T-cell (primary cell): ENCODE data around the gene NAA60. TPM values are rescaled to one million over a fixed set of nuclear protein-coding genes. Genes with fewer than 3 reads are reported as not detected.
"Not testable (repeated sequence)": the region's sequence is repeated elsewhere in the genome, so short reads cannot be mapped to it uniquely, and the experiment has no call there.

Experiments
- ATAC-seq, 4 experiments: fragments of 200-7000 bp in 3 of 4; fragments of 150-1000 bp in 1 of 4; cut with Tn5 transposase; replicated peaks in 1 of 4; 1 replicate in 3 of 4; 2 replicates in 1 of 4; pipeline ENCODE4 v1.10.0; 2021; ENCODE audit warnings: moderate library complexity in 3 of 4, mild to moderate bottlenecking in 2 of 4, moderate number of reproducible peaks in 1 of 4
- CTCF ChIA-PET, 2 donors: fragments of 300-600 bp; sonication (Branson Sonifier 250); formaldehyde crosslinking; loops; one replicate each; lab custom pipeline; 2022; ENCODE audit warnings: antibody characterized with exemption in 2 of 2; lab: Charles Lee
- POLR2A ChIA-PET, 2 donors: fragments of 300-600 bp; sonication (Branson Sonifier 250); formaldehyde crosslinking; loops; one replicate each; lab custom pipeline; 2022; ENCODE audit warnings: antibody characterized with exemption in 2 of 2; lab: Charles Lee
- DNase-seq, 35 experiments: peaks; one replicate each; pipeline versions ENCODE4 v3.0.0 to v3.0.0-alpha.2; 2013 to 2023
- H3K27ac ChIP-seq: one replicate; pipeline ENCODE4 v1.5.1; 2013; ENCODE audit warnings: low read length
- H3K27me3 ChIP-seq, 2 experiments: replicated peaks in 1 of 2; 1 replicate in 1 of 2; 2 replicates in 1 of 2; pipeline versions ENCODE4 v1.6.1 to v1.7.0; 2013; ENCODE audit warnings: low read length in 1 of 2, mixed read lengths in 1 of 2; ENCODE audit not compliant: control insufficient read depth in 2 of 2, insufficient read depth in 2 of 2; ENCODE audit errors: extremely low read depth in 1 of 2
- H3K36me3 ChIP-seq, 2 donors: 1 replicate in 1 of 2; 2 replicates in 1 of 2; pipeline versions ENCODE4 v1.6.1 to v1.7.0; 2013; ENCODE audit warnings: low read length in 1 of 2; ENCODE audit not compliant: control insufficient read depth in 2 of 2, insufficient read depth in 1 of 2; ENCODE audit errors: extremely low read depth in 1 of 2
- H3K4me1 ChIP-seq, 2 experiments: 1 replicate in 1 of 2; 2 replicates in 1 of 2; pipeline versions ENCODE4 v1.6.1 to v1.7.0; 2013; ENCODE audit warnings: low read length in 2 of 2, mixed read lengths in 1 of 2; ENCODE audit not compliant: insufficient read depth in 2 of 2, control insufficient read depth in 1 of 2; ENCODE audit errors: extremely low read depth in 1 of 2
- H3K4me3 ChIP-seq, 2 donors: 1 replicate in 1 of 2; 2 replicates in 1 of 2; pipeline versions ENCODE4 v1.5.1 to v1.7.0; 2013; ENCODE audit warnings: mild to moderate bottlenecking in 2 of 2, low read length in 1 of 2, moderate library complexity in 1 of 2; ENCODE audit not compliant: control insufficient read depth in 1 of 2; ENCODE audit errors: extremely low read depth in 1 of 2
- H3K9me3 ChIP-seq: 2 replicates; pipeline ENCODE4 v1.7.0; 2013
- H3K27ac Mint-ChIP-seq, 2 donors: one replicate each; pipeline ENCODE4 v1.8.0; 2020 to 2021; ENCODE audit warnings: mild to moderate bottlenecking in 2 of 2, mixed read lengths in 2 of 2
- H3K27me3 Mint-ChIP-seq, 2 donors: one replicate each; pipeline ENCODE4 v1.8.0; 2021 to 2022; ENCODE audit warnings: mixed read lengths in 2 of 2
- H3K36me3 Mint-ChIP-seq: one replicate; pipeline ENCODE4 v1.8.0; 2021; ENCODE audit warnings: mixed read lengths
- H3K4me1 Mint-ChIP-seq, 3 donors: one replicate each; pipeline ENCODE4 v1.8.0; 2020 to 2022; ENCODE audit warnings: mixed read lengths in 3 of 3, mild to moderate bottlenecking in 1 of 3
- H3K4me3 Mint-ChIP-seq, 3 donors: one replicate each; pipeline ENCODE4 v1.8.0; 2020 to 2022; ENCODE audit warnings: mild to moderate bottlenecking in 3 of 3, mixed read lengths in 3 of 3, moderate library complexity in 3 of 3
- H3K9me3 Mint-ChIP-seq, 3 donors: one replicate each; pipeline ENCODE4 v1.8.0; 2020 to 2022; ENCODE audit warnings: mixed read lengths in 3 of 3
- WGBS: methylation state at CpG from one replicate; pipeline ENCODE4 v1.1.5; 2013; ENCODE audit warnings: missing lambda C conversion rate; ENCODE audit not compliant: insufficient coverage; 5-methylcytosine and 5-hydroxymethylcytosine counted together
- total RNA-seq, 35 experiments: library from RNA in 6 of 35; stranded (reverse) in 6 of 35; fragments of 120-200 nt in 1 of 35; gene quantifications; one replicate each; pipeline versions ENCODE4 v1.2.1 to v1.2.4 and lab custom pipeline; 2013 to 2026

Gene NAA60
- total RNA-seq, 5 donors from 2014 or later (not counting 1 experiment from before 2014, with no cell fraction given) = 40.9 to 67.6 (median 55.6) TPM

GRCh38 chr16:3497771-3498170, 54.3 kb downstream of the NAA60 start:
- DNase-seq = no peak
- WGBS = 100% methylated on average over 4 of the region's 4 CpGs
- H3K4me3 ChIP-seq = no peak overlapping the region
- no peaks in the 10 kb centered on the region for H3K36me3 Mint-ChIP-seq
- no peak for ATAC-seq
- peaks cover 0 to 3% (median 0%) of the 10 kb centered on the region in 3 donors for H3K9me3 Mint-ChIP-seq
- H3K4me1 Mint-ChIP-seq = peaks cover 29 to 30% (median 30%) of the 10 kb centered on the region in 3 donors
- no peak overlapping the region for H3K27ac ChIP-seq
- POLR2A ChIA-PET = no interaction called here
- peaks cover 16 to 32% of the 10 kb centered on the region in 2 experiments for H3K4me1 ChIP-seq
- H3K27me3 Mint-ChIP-seq = no peaks in the 10 kb centered on the region
- no peak overlapping the region for H3K27ac Mint-ChIP-seq
- H3K36me3 ChIP-seq = no peaks in the 10 kb centered on the region
- no peaks in the 10 kb centered on the region for H3K9me3 ChIP-seq
- no peak overlapping the region for H3K4me3 Mint-ChIP-seq
- CTCF ChIA-PET = no interaction called here
- H3K27me3 ChIP-seq = no peaks in the 10 kb centered on the region

- over 99% methylated on average over 16 of the region's 16 CpGs for WGBS
- POLR2A ChIA-PET = interaction anchor here in 1 of 2 donors (0.7 kb wide), 1 partner anchor 1040 kb away, joined by 3 read pairs; the partner anchor contains the start of gene CDIP1
- Histone ChIP-seq H3K9me3 (no peaks in the 10 kb centered on the region), H3K4me3 (no peak overlapping the region), H3K4me1 (peaks cover 19 to 44% of the 10 kb centered on the region in 2 experiments), H3K27ac (no peak overlapping the region), H3K27me3 (no peaks in the 10 kb centered on the region), H3K36me3 (no peaks in the 10 kb centered on the region)
- H3K4me3 Mint-ChIP-seq = no peak overlapping the region
- ATAC-seq (no peak), DNase-seq (no peak)
- H3K27ac Mint-ChIP-seq = peak overlapping the region; percentile 44 to 76
- no peaks in the 10 kb centered on the region for H3K36me3 Mint-ChIP-seq
- H3K9me3 Mint-ChIP-seq = peaks cover 0 to 3% (median 0%) of the 10 kb centered on the region in 3 donors
- peaks cover 40 to 42% (median 40%) of the 10 kb centered on the region in 3 donors for H3K4me1 Mint-ChIP-seq
- CTCF ChIA-PET = no interaction called here
- no peaks in the 10 kb centered on the region for H3K27me3 Mint-ChIP-seq
Observed at GRCh38 chr16:3498988-3499387, 55.5 kb downstream of the NAA60 start.

- H3K27ac ChIP-seq = peak overlapping the region; percentile 46
- H3K9me3 Mint-ChIP-seq, H3K27me3 Mint-ChIP-seq, ATAC-seq, H3K27me3 ChIP-seq, POLR2A ChIA-PET, H3K9me3 ChIP-seq, DNase-seq: not testable (repeated sequence)
- 33% methylated on average over 6 of the region's 24 CpGs for WGBS
- Mint-ChIP-seq H3K4me3 (peak overlapping the region; percentile 84 to 92 (median 92)), H3K27ac (peak overlapping the region; percentile 94 to 97), H3K4me1 (peaks cover 61 to 64% (median 61%) of the 10 kb centered on the region in 3 donors), H3K36me3 (peaks cover 12% of the 10 kb centered on the region)
- peak overlapping the region; percentile 69 to 83 for H3K4me3 ChIP-seq
- peaks cover 27 to 49% of the 10 kb centered on the region in 2 experiments for H3K4me1 ChIP-seq
- H3K36me3 ChIP-seq = peaks cover 3 to 11% of the 10 kb centered on the region in 2 donors
- CTCF ChIA-PET = interaction anchor here in 1 of 2 donors (1.2 kb wide), 1 partner anchor 8 kb away, joined by 10 read pairs; no protein-coding TSS in a partner anchor
Observed at GRCh38 chr16:3501412-3501761, 57.9 kb downstream of the NAA60 start.

GRCh38 chr16:3501783-3502400, 58.4 kb downstream of the NAA60 start:
- ChIA-PET CTCF (no interaction called here), POLR2A (no interaction called here)
- Mint-ChIP-seq H3K4me3 (peak overlapping the region; percentile 84 to 92 (median 92)), H3K27me3 (no peaks in the 10 kb centered on the region), H3K36me3 (peaks cover 12% of the 10 kb centered on the region), H3K4me1 (peaks cover 61 to 65% (median 61%) of the 10 kb centered on the region in 3 donors), H3K27ac (peak overlapping the region; percentile 94 to 97), H3K9me3 (peaks cover 0 to 3% (median 0%) of the 10 kb centered on the region in 3 donors)
- no peak for DNase-seq
- no peaks in the 10 kb centered on the region for H3K9me3 ChIP-seq
- H3K27ac ChIP-seq = peak overlapping the region; percentile 46
- no peak for ATAC-seq
- peaks cover 27 to 49% of the 10 kb centered on the region in 2 experiments for H3K4me1 ChIP-seq
- peaks cover 3 to 14% of the 10 kb centered on the region in 2 donors for H3K36me3 ChIP-seq
- WGBS = 94% methylated on average over 14 of the region's 22 CpGs
- no peaks in the 10 kb centered on the region for H3K27me3 ChIP-seq
- H3K4me3 ChIP-seq = peak overlapping the region; percentile 32 to 83

GRCh38 chr16:3503523-3503922, 60.0 kb downstream of the NAA60 start:
- peak overlapping the region; percentile 94 to 97 for H3K27ac Mint-ChIP-seq
- Histone ChIP-seq H3K27me3 (no peaks in the 10 kb centered on the region), H3K27ac (peak overlapping the region; percentile 80), H3K36me3 (peaks cover 3 to 20% of the 10 kb centered on the region in 2 donors), H3K9me3 (no peaks in the 10 kb centered on the region), H3K4me1 (peaks cover 27 to 50% of the 10 kb centered on the region in 2 experiments), H3K4me3 (peak overlapping the region in 1 of 2 donors; percentile 19)
- peak; percentile 23 to 77 (median 47) for DNase-seq
- peaks cover 0 to 3% (median 0%) of the 10 kb centered on the region in 3 donors for H3K9me3 Mint-ChIP-seq
- peak overlapping the region; percentile 66 to 92 (median 92) for H3K4me3 Mint-ChIP-seq
- ChIA-PET CTCF (no interaction called here), POLR2A (no interaction called here)
- H3K4me1 Mint-ChIP-seq = peaks cover 70 to 73% (median 70%) of the 10 kb centered on the region in 3 donors
- 3% methylated on average over 6 of the region's 6 CpGs for WGBS
- peak; percentile 46 to 66 (median 60) for ATAC-seq
- H3K36me3 Mint-ChIP-seq = peaks cover 18% of the 10 kb centered on the region
- no peaks in the 10 kb centered on the region for H3K27me3 Mint-ChIP-seq

- H3K27me3 Mint-ChIP-seq = no peaks in the 10 kb centered on the region
- Histone ChIP-seq H3K27ac (peak overlapping the region; percentile 79), H3K27me3 (no peaks in the 10 kb centered on the region), H3K4me1 (peaks cover 10 to 45% of the 10 kb centered on the region in 2 experiments), H3K9me3 (no peaks in the 10 kb centered on the region), H3K36me3 (peaks cover 3 to 41% of the 10 kb centered on the region in 2 donors), H3K4me3 (no peak overlapping the region)
- H3K4me3 Mint-ChIP-seq = peak overlapping the region in 2 of 3 donors; percentile 1 to 69
- 96% methylated on average over 5 of the region's 7 CpGs for WGBS
- no peaks in the 10 kb centered on the region for H3K9me3 Mint-ChIP-seq
- H3K36me3 Mint-ChIP-seq = peaks cover 34% of the 10 kb centered on the region
- ATAC-seq = no peak
- H3K4me1 Mint-ChIP-seq = peaks cover 67 to 76% (median 68%) of the 10 kb centered on the region in 3 donors
- ChIA-PET POLR2A (no interaction called here), CTCF (no interaction called here)
- DNase-seq = peak in 1 of 35 experiments; percentile 21
- peak overlapping the region; percentile 85 to 96 for H3K27ac Mint-ChIP-seq
Observed at GRCh38 chr16:3508736-3509135, 65.3 kb downstream of the NAA60 start.
